ENCODE results near the gene CDYL.

CDYL gene

DNA sequence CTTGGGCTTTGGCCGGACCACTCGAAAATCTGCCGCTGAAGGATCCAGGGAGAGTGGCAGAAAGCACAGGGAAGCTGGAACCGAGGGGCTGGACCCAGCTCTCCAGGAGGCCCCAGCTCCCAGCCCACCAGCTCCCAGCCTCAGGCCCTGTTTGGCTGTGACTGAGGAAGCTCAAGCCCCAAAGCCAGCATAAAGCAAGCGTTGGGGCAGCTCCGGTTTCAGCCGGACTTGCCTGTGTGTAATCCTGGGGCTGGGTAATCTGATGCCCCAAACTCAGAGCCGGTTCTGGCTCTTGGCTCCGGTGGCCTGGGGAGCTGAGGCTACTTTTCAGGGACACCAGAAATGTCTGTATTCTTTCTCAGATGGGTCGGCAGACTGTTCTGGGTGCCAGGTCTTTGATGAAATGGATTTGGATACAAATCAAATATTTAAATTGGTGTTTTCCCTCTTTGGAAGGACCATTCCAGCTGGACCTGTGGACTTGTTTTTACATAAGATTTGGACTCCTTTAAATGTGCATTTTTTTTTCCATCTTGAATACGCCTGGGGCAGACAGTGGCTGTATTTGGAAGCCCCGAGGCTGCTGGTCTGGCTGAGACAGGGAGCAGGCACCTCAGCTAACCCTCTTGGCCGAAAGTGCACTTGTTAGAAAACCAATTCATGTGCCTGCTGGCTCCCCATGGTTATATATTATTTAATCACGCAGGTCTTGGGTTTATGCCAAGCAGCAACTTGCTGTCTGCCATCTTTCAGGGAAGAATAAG, 198.0 kb downstream of the CDYL start:
- Histone ChIP-seq H2AFZ (ENCODE audit: low read length) (peak overlapping the region; percentile 94), H2BK12ac (ENCODE audit: low read length) (no peak overlapping the region), H3K79me1 (ENCODE audit: low read depth, low read length) (no peaks in the 10 kb centered on the region), H3K36me3 (replicated peaks in 1 of 2; ENCODE audit: control insufficient read depth in 2 of 2, insufficient read depth in 2 of 2, low read length in 2 of 2) (no peaks in the 10 kb centered on the region), H3K27ac (replicated peaks; ENCODE audit: low read length) (no peak overlapping the region), H2BK120ac (ENCODE audit: low read depth, low read length) (no peak overlapping the region), H3K4ac (ENCODE audit: low read length) (no peak overlapping the region), H2BK5ac (ENCODE audit: low read length) (no peak overlapping the region), H3K4me2 (ENCODE audit: insufficient read depth, low read length, poor library complexity, severe bottlenecking) (no peak overlapping the region), H4K91ac (ENCODE audit: low read depth, low read length, poor library complexity) (no peak overlapping the region), H2BK15ac (ENCODE audit: low read length) (no peak overlapping the region), H4K8ac (ENCODE audit: low read depth, low read length) (no peak overlapping the region), H3K9me3 (replicated peaks in 1 of 2; ENCODE audit: control insufficient read depth in 2 of 2, insufficient read depth in 1 of 2, low read depth in 1 of 2, low read length in 2 of 2) (peaks cover 2 to 10% of the 10 kb centered on the region in 2 donors), H3K4me1 (ENCODE audit: control insufficient read depth in 2 of 2, insufficient read depth in 1 of 2, low read depth in 1 of 2, low read length in 2 of 2) (peaks cover 3 to 5% of the 10 kb centered on the region in 2 donors), H3K23ac (ENCODE audit: low read depth, low read length, poor library complexity) (no peak overlapping the region), H3K14ac (ENCODE audit: low read length) (no peak overlapping the region), H3K18ac (ENCODE audit: low read length) (peak overlapping the region; percentile 55), H3K27me3 (ENCODE audit: control insufficient read depth in 3 of 3, insufficient read depth in 3 of 3, low read depth in 1 of 3, low read length in 3 of 3) (no peaks in the 10 kb centered on the region), H2AK5ac (ENCODE audit: low read depth, low read length) (no peak overlapping the region), H3K9ac (ENCODE audit: low read depth, low read length, poor library complexity) (no peak overlapping the region), H3K4me3 (ENCODE audit: low read length in 2 of 2) (no peak overlapping the region)
- WGBS, 2 donors (ENCODE audit: extremely low coverage in 2 of 2, insufficient read length in 2 of 2, insufficient replicate concordance in 1 of 2), result no CpG with 5 or more reads among the region's 14 CpGs
- peak; percentile 24 for DNase-seq (ENCODE audit: low spot score)

- WGBS, 2 donors (ENCODE audit: extremely low coverage in 2 of 2, insufficient read length in 2 of 2, insufficient replicate concordance in 1 of 2), result no CpG with 5 or more reads among the region's 8 CpGs
- H3K14ac ChIP-seq (ENCODE audit: low read length), result no peak overlapping the region
- H3K4me2 ChIP-seq (ENCODE audit: insufficient read depth, low read length, poor library complexity, severe bottlenecking), result no peak overlapping the region
Observed at GRCh38 chr6:4974962-4975361, 198.8 kb downstream of the CDYL start.

DNA sequence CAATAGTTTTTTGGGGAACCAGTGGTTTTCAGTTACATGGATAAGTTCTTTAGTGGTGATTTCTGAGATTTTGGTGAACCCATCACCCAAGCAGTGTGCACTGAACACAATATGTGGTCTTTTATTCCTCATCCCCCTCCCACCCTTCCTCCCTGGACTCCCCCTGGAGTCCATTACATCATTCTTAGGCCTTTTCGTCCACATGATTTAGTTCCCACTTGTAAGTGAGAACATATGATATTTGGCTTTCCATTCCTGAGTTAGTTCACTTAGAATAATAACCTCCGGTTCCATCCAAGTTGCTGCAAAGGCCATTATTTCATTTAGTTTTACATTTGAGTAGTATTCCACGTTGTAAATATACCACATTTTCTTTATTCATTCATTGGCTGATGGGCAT, 199.3 kb downstream of the CDYL start:
- H3K4me2 ChIP-seq (ENCODE audit: insufficient read depth, low read length, poor library complexity, severe bottlenecking), result no peak overlapping the region
- H3K79me1 ChIP-seq (ENCODE audit: low read depth, low read length), result no peaks in the 10 kb centered on the region
- H3K27ac ChIP-seq (replicated peaks; ENCODE audit: low read length), result no peak overlapping the region
- WGBS, 2 donors (ENCODE audit: extremely low coverage in 2 of 2, insufficient read length in 2 of 2, insufficient replicate concordance in 1 of 2), result no CpG with 5 or more reads among the region's 3 CpGs
- H3K36me3 ChIP-seq (replicated peaks in 1 of 2; ENCODE audit: control insufficient read depth in 2 of 2, insufficient read depth in 2 of 2, low read length in 2 of 2), result no peaks in the 10 kb centered on the region
- H4K8ac ChIP-seq (ENCODE audit: low read depth, low read length), result no peak overlapping the region
- H3K9ac ChIP-seq (ENCODE audit: low read depth, low read length, poor library complexity), result no peak overlapping the region
- H3K23ac ChIP-seq (ENCODE audit: low read depth, low read length, poor library complexity), result no peak overlapping the region
- no peak overlapping the region for H4K91ac ChIP-seq (ENCODE audit: low read depth, low read length, poor library complexity)
- DNase-seq (ENCODE audit: low spot score), result no peak
- no peak overlapping the region for H2BK120ac ChIP-seq (ENCODE audit: low read depth, low read length)
- H3K4ac ChIP-seq (ENCODE audit: low read length), result no peak overlapping the region
- no peak overlapping the region for H3K4me3 ChIP-seq (ENCODE audit: low read length in 2 of 2)
- H2BK15ac ChIP-seq (ENCODE audit: low read length), result no peak overlapping the region
- H2AK5ac ChIP-seq (ENCODE audit: low read depth, low read length), result no peak overlapping the region
- no peaks in the 10 kb centered on the region for H3K27me3 ChIP-seq (ENCODE audit: control insufficient read depth in 3 of 3, insufficient read depth in 3 of 3, low read depth in 1 of 3, low read length in 3 of 3)
- no peak overlapping the region for H2AFZ ChIP-seq (ENCODE audit: low read length)
- peaks cover 4 to 9% of the 10 kb centered on the region in 2 donors for H3K9me3 ChIP-seq (replicated peaks in 1 of 2; ENCODE audit: control insufficient read depth in 2 of 2, insufficient read depth in 1 of 2, low read depth in 1 of 2, low read length in 2 of 2)
- H2BK5ac ChIP-seq (ENCODE audit: low read length), result no peak overlapping the region
- no peak overlapping the region for H2BK12ac ChIP-seq (ENCODE audit: low read length)
- no peak overlapping the region for H3K18ac ChIP-seq (ENCODE audit: low read length)
- no peak overlapping the region for H3K14ac ChIP-seq (ENCODE audit: low read length)
- H3K4me1 ChIP-seq (ENCODE audit: control insufficient read depth in 2 of 2, insufficient read depth in 1 of 2, low read depth in 1 of 2, low read length in 2 of 2), result peaks cover 3 to 5% of the 10 kb centered on the region in 2 donors

More at GRCh38 chr6:4974962-4975361, 198.8 kb downstream of the CDYL start:
- Histone ChIP-seq H2BK15ac (ENCODE audit: low read length) (no peak overlapping the region), H3K79me1 (ENCODE audit: low read depth, low read length) (no peaks in the 10 kb centered on the region), H3K9ac (ENCODE audit: low read depth, low read length, poor library complexity) (no peak overlapping the region), H2AK5ac (ENCODE audit: low read depth, low read length) (peak overlapping the region; percentile 44), H3K27me3 (ENCODE audit: control insufficient read depth in 3 of 3, insufficient read depth in 3 of 3, low read depth in 1 of 3, low read length in 3 of 3) (no peaks in the 10 kb centered on the region), H2BK120ac (ENCODE audit: low read depth, low read length) (no peak overlapping the region), H4K8ac (ENCODE audit: low read depth, low read length) (no peak overlapping the region), H3K4ac (ENCODE audit: low read length) (no peak overlapping the region), H3K9me3 (replicated peaks in 1 of 2; ENCODE audit: control insufficient read depth in 2 of 2, insufficient read depth in 1 of 2, low read depth in 1 of 2, low read length in 2 of 2) (peaks cover 4 to 11% of the 10 kb centered on the region in 2 donors), H4K91ac (ENCODE audit: low read depth, low read length, poor library complexity) (no peak overlapping the region), H3K36me3 (replicated peaks in 1 of 2; ENCODE audit: control insufficient read depth in 2 of 2, insufficient read depth in 2 of 2, low read length in 2 of 2) (no peaks in the 10 kb centered on the region), H3K23ac (ENCODE audit: low read depth, low read length, poor library complexity) (no peak overlapping the region), H3K18ac (ENCODE audit: low read length) (peak overlapping the region; percentile 19), H2BK5ac (ENCODE audit: low read length) (no peak overlapping the region), H2BK12ac (ENCODE audit: low read length) (no peak overlapping the region), H3K4me1 (ENCODE audit: control insufficient read depth in 2 of 2, insufficient read depth in 1 of 2, low read depth in 1 of 2, low read length in 2 of 2) (peaks cover 3 to 5% of the 10 kb centered on the region in 2 donors), H2AFZ (ENCODE audit: low read length) (peak overlapping the region; percentile 94), H3K27ac (replicated peaks; ENCODE audit: low read length) (no peak overlapping the region), H3K4me3 (ENCODE audit: low read length in 2 of 2) (no peak overlapping the region)
- DNase-seq (ENCODE audit: low spot score), result no peak

DNA sequence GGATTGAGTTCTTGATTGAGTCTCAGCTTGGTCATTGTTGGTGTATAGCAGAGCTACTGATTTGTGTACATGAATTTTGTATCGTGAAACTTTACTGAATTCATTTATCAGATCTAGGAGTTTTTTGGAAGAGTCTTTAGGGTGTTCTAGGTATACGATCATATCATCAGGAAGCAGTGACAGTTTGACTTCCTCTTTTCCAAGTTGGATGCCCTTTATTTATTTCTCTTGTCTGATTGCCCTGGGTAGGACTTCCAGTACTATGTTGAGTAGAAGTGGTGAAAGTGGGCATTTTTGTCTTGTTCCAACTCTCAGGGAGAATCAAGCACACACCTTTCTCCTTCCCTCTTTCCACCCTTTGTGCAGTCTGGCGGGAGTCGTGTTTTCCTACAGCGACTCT, 201.3 kb downstream of the CDYL start:
- H3K9ac ChIP-seq (ENCODE audit: low read depth, low read length, poor library complexity), result no peak overlapping the region
- H3K4ac ChIP-seq (ENCODE audit: low read length), result no peak overlapping the region
- H3K27me3 ChIP-seq (ENCODE audit: control insufficient read depth in 3 of 3, insufficient read depth in 3 of 3, low read depth in 1 of 3, low read length in 3 of 3), result no peaks in the 10 kb centered on the region
- H2BK5ac ChIP-seq (ENCODE audit: low read length), result no peak overlapping the region
- H3K36me3 ChIP-seq (replicated peaks in 1 of 2; ENCODE audit: control insufficient read depth in 2 of 2, insufficient read depth in 2 of 2, low read length in 2 of 2), result no peaks in the 10 kb centered on the region
- H3K23ac ChIP-seq (ENCODE audit: low read depth, low read length, poor library complexity), result no peak overlapping the region
- H4K8ac ChIP-seq (ENCODE audit: low read depth, low read length), result no peak overlapping the region
- no peak overlapping the region for H3K14ac ChIP-seq (ENCODE audit: low read length)
- no peak overlapping the region for H4K91ac ChIP-seq (ENCODE audit: low read depth, low read length, poor library complexity)
- H3K4me2 ChIP-seq (ENCODE audit: insufficient read depth, low read length, poor library complexity, severe bottlenecking), result no peak overlapping the region
- no peak for DNase-seq (ENCODE audit: low spot score)
- no peak overlapping the region for H3K18ac ChIP-seq (ENCODE audit: low read length)
- H3K4me3 ChIP-seq (ENCODE audit: low read length in 2 of 2), result no peak overlapping the region
- H2BK120ac ChIP-seq (ENCODE audit: low read depth, low read length), result no peak overlapping the region
- no peak overlapping the region for H2AK5ac ChIP-seq (ENCODE audit: low read depth, low read length)
- H3K9me3 ChIP-seq (replicated peaks in 1 of 2; ENCODE audit: control insufficient read depth in 2 of 2, insufficient read depth in 1 of 2, low read depth in 1 of 2, low read length in 2 of 2), result peaks cover 4 to 9% of the 10 kb centered on the region in 2 donors
- H3K4me1 ChIP-seq (ENCODE audit: control insufficient read depth in 2 of 2, insufficient read depth in 1 of 2, low read depth in 1 of 2, low read length in 2 of 2), result peaks cover 3 to 5% of the 10 kb centered on the region in 2 donors
- no peak overlapping the region for H2BK12ac ChIP-seq (ENCODE audit: low read length)
- no CpG with 5 or more reads among the region's 5 CpGs for WGBS, 2 donors (ENCODE audit: extremely low coverage in 2 of 2, insufficient read length in 2 of 2, insufficient replicate concordance in 1 of 2)
- no peak overlapping the region for H2BK15ac ChIP-seq (ENCODE audit: low read length)
- no peak overlapping the region for H3K27ac ChIP-seq (replicated peaks; ENCODE audit: low read length)
- H2AFZ ChIP-seq (ENCODE audit: low read length), result no peak overlapping the region
- no peaks in the 10 kb centered on the region for H3K79me1 ChIP-seq (ENCODE audit: low read depth, low read length)

Measured in neuronal stem cell (in vitro differentiated cells).